K562 (cell line): Measurements from ENCODE around the gene HNMT. TPM values are rescaled to one million over a fixed set of nuclear protein-coding genes. Genes with fewer than 3 reads are reported as not detected.

Experiments used
- ATAC-seq: fragments of 200-7000 bp; cut with Tn5 transposase; 3 replicates; pipeline ENCODE4 v1.9.1; 2020; ENCODE audit warnings: moderate library complexity
- BruUV-seq: library from RNA; stranded (reverse); fragments of 400-500 nt; replicated peaks from 2 replicates; lab custom pipeline; 2021; lab: Mats Ljungman, UMichigan
- CTCF ChIA-PET: fragments of 300-600 bp; formaldehyde crosslinking; extraction: SDS; loops from one replicate; lab custom pipeline; 2021; ENCODE audit warnings: low intra/inter-chr PET ratio; lab: Yijun Ruan, JAX
- POLR2A ChIA-PET: fragments of 300-600, 350-650 bp; sonication (Branson Sonifier 250); formaldehyde crosslinking; extraction: SDS; loops from one replicate; lab custom pipeline; 2021; ENCODE audit warnings: antibody characterized with exemption, inconsistent platforms; lab: Yijun Ruan, JAX
- DNase-seq, 4 experiments: peaks; one replicate each; pipeline versions ENCODE4 v3.0.0 to v3.0.0-alpha.2; 2011 to 2018; ENCODE audit warnings: low spot score in 3 of 4, mixed read lengths in 3 of 4; ENCODE audit errors: extremely low read depth in 1 of 4
- FAIRE-seq: peaks from 2 replicates; lab custom pipeline; 2011; peaks lifted over from hg19 to GRCh38; lab: Jason Lieb, UNC
- H2AFZ ChIP-seq: 2 replicates; pipeline ENCODE4 v1.6.0; 2011; ENCODE audit warnings: low read depth, low read length, control low read depth, inconsistent platforms
- H3K27ac ChIP-seq: fragments of 200-600 bp; 3 replicates; pipeline ENCODE4 v1.8.0; 2011; ENCODE audit warnings: low read depth, mild to moderate bottlenecking, control low read depth, inconsistent platforms, low read length, moderate library complexity, mixed read lengths; ENCODE audit errors: extremely low read depth
- H3K27me3 ChIP-seq, 2 experiments: fragments of 300-600 bp in 1 of 2; 2 replicates in 1 of 2; 3 replicates in 1 of 2; pipeline versions ENCODE4 v1.6.0 to v1.8.0; 2011; ENCODE audit warnings: inconsistent platforms in 2 of 2, low read length in 2 of 2, mild to moderate bottlenecking in 1 of 2, mixed read lengths in 1 of 2, moderate library complexity in 1 of 2; ENCODE audit not compliant: control insufficient read depth in 2 of 2, insufficient read depth in 2 of 2
- H3K36me3 ChIP-seq: fragments of 300-600 bp; 3 replicates; pipeline ENCODE4 v1.8.0; 2011; ENCODE audit warnings: mild to moderate bottlenecking, low read length, inconsistent platforms; ENCODE audit not compliant: control insufficient read depth, insufficient read depth
- H3K4me1 ChIP-seq, 2 experiments: fragments of 200-600 bp in 1 of 2; replicated peaks in 1 of 2; 2 replicates in 1 of 2; 3 replicates in 1 of 2; pipeline versions ENCODE4 v1.5.1 to v1.8.0; 2011; ENCODE audit warnings: inconsistent platforms in 2 of 2, low read length in 2 of 2, mild to moderate bottlenecking in 1 of 2, mixed read lengths in 1 of 2, moderate library complexity in 1 of 2; ENCODE audit not compliant: control insufficient read depth in 2 of 2, insufficient read depth in 2 of 2
- H3K4me2 ChIP-seq: 2 replicates; pipeline ENCODE4 v1.6.1; 2011; ENCODE audit warnings: low read length, control low read depth, inconsistent platforms, mixed read lengths; ENCODE audit not compliant: insufficient read depth
- H3K4me3 ChIP-seq: fragments of 200-600 bp; sonication (generic), shearing (Covaris generic); 2 replicates; pipeline ENCODE4 v1.5.1; 2016; ENCODE audit warnings: control low read depth, inconsistent platforms
- H3K79me2 ChIP-seq: fragments of 200-600 bp; 3 replicates; pipeline ENCODE4 v1.8.0; 2011; ENCODE audit warnings: low read length, inconsistent platforms; ENCODE audit not compliant: control insufficient read depth, insufficient read depth
- H3K9ac ChIP-seq, 2 experiments: 2 replicates each; pipeline versions ENCODE4 v1.6.0 to v1.6.1; 2011; ENCODE audit warnings: low read depth in 2 of 2, low read length in 2 of 2, control low read depth in 1 of 2, inconsistent platforms in 1 of 2, mild to moderate bottlenecking in 1 of 2, mixed read lengths in 1 of 2; ENCODE audit not compliant: insufficient read depth in 1 of 2
- H3K9me1 ChIP-seq: one replicate; pipeline ENCODE4 v1.6.0; 2011; ENCODE audit warnings: inconsistent platforms, mild to moderate bottlenecking, low read length, moderate library complexity; ENCODE audit not compliant: control insufficient read depth, insufficient read depth
- H3K9me3 ChIP-seq: replicated peaks from 2 replicates; pipeline ENCODE4 v1.5.1; 2011; ENCODE audit warnings: low read depth, low read length, inconsistent platforms; ENCODE audit not compliant: control insufficient read depth, insufficient read depth
- H4K20me1 ChIP-seq: replicated peaks from 2 replicates; pipeline ENCODE4 v1.6.1; 2011; ENCODE audit warnings: low read length, inconsistent platforms, mixed read lengths; ENCODE audit not compliant: control insufficient read depth, insufficient read depth
- JUNB ChIP-seq: fragments of 450-650 bp; formaldehyde crosslinking; conservative IDR thresholded peaks from 2 replicates; pipeline ENCODE4 v1.4.0; 2020; ENCODE audit warnings: mild to moderate bottlenecking
- MEF2A ChIP-seq: IDR thresholded peaks from 2 replicates; pipeline ENCODE4 v1.6.1; 2011; ENCODE audit warnings: low read depth, mild to moderate bottlenecking, low read length, moderate library complexity; ENCODE audit not compliant: control insufficient read depth
- RBM22 ChIP-seq: fragments of 200-400 bp; formaldehyde crosslinking; IDR thresholded peaks from 2 replicates; pipeline ENCODE4 v1.6.1; 2018; ENCODE audit warnings: low read length, low read depth; ENCODE audit not compliant: poor library complexity, severe bottlenecking
- XRCC4 ChIP-seq: IDR thresholded peaks from one replicate; pipeline ENCODE4 v1.6.1; 2011; ENCODE audit not compliant: insufficient read depth, insufficient read length; ENCODE audit errors: extremely low read depth
- ZNF197 ChIP-seq: fragments of 200-800 bp; sonication (Bioruptor generic); IDR thresholded peaks from 2 replicates; pipeline ENCODE4 v1.6.1; 2016; ENCODE audit warnings: low read depth, missing genetic modification characterization, missing compliant biosample characterization
- WGBS: fragments of 100-300 bp; shearing (Covaris generic); methylation state at CpG from one replicate; pipeline ENCODE4 v1.1.6; 2016; ENCODE audit warnings: low coverage, mixed read lengths; ENCODE audit not compliant: insufficient coverage; ENCODE audit errors: missing lambda C conversion rate; 5-methylcytosine and 5-hydroxymethylcytosine counted together
- in situ Hi-C: fragments of 300-500 bp; cut with MboI; formaldehyde crosslinking; loops from 4 replicates; pipeline ENCODE4 v1.15.0; 2018; ENCODE audit warnings: inconsistent platforms, mixed read lengths
- intact Hi-C: fragments of 100-400 bp; cut with micrococcal nuclease; formaldehyde crosslinking; loops from 2 replicates; pipeline ENCODE4 v1.14.2; 2022
- polyA plus RNA-seq, 8 experiments: library from polyadenylated mRNA; depleted of rRNA in 4 of 8; stranded (reverse) in 5 of 8; unstranded in 3 of 8; fragments of >200 nt; fragmentation: Nextera tagmentation in 2 of 8; fragmentation: Illumina TruSeq in 1 of 8; extraction: Ambion mirVana in 2 of 8; extraction: Trizol in 1 of 8; gene quantifications; 2 replicates each; pipeline versions ENCODE4 v1.2.1 to v1.2.3, GENCODE V29; 2011 to 2014; ENCODE audit warnings: inconsistent platforms in 1 of 8, missing spikeins in 1 of 8
- total RNA-seq, 7 experiments: library from RNA; depleted of rRNA in 6 of 7; stranded (reverse); fragments of >200 nt in 6 of 7; fragmentation: Illumina TruSeq in 2 of 7; extraction: Trizol in 2 of 7; gene quantifications; 2 replicates each; pipeline versions ENCODE4 v1.2.1 to v1.2.3, GENCODE V29; 2011 to 2021; ENCODE audit warnings: low replicate concordance in 1 of 7
- TF ChIP-seq, protein P1 (sequence below): fragments of 450-650 bp; IDR thresholded peaks from 2 replicates; pipeline ENCODE4 v1.6.1; 2018; ENCODE audit not compliant: partially characterized antibody
- TF ChIP-seq, protein P2 (sequence below): fragments of 450-650 bp; IDR thresholded peaks from 2 replicates; pipeline ENCODE4 v1.6.1; 2016; ENCODE audit warnings: borderline replicate concordance

Gene HNMT
- total and polyA plus RNA-seq, 9 of the 15 experiments (the other 6 are each of a cell fraction or from before 2014, with no cell fraction given), result 3.1 to 10.9 (median 5.3) TPM

DNA sequence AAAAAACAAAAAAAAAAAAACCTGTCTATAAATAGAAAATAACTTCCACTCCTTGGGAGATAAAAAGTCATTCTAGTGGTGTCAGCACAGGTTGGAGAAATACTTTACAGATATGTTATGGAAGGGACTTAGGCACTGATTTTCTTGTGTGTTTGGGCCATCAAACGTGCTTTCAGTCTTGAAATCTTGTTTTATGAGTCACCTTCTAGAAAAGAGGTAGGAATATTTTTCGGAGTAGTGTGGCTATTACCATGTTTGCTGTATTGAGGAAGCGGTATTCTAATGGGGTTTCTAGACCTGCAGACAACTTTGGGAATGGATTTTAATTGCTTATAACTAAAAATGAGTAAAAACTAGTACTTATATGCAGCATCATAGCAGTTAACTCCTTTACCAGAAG is 12.0 kb downstream of the HNMT start:
- H3K4me2 ChIP-seq, result no peak overlapping the region
- TF ChIP-seq XRCC4 (no peak), JUNB (CRISPR knock-in tag) (no peak), MEF2A (peak; percentile 30; the same call in 1 of the 2 replicates), RBM22 (no peak), ZNF197 (no peak)
- TF ChIP-seq, protein P1, sequence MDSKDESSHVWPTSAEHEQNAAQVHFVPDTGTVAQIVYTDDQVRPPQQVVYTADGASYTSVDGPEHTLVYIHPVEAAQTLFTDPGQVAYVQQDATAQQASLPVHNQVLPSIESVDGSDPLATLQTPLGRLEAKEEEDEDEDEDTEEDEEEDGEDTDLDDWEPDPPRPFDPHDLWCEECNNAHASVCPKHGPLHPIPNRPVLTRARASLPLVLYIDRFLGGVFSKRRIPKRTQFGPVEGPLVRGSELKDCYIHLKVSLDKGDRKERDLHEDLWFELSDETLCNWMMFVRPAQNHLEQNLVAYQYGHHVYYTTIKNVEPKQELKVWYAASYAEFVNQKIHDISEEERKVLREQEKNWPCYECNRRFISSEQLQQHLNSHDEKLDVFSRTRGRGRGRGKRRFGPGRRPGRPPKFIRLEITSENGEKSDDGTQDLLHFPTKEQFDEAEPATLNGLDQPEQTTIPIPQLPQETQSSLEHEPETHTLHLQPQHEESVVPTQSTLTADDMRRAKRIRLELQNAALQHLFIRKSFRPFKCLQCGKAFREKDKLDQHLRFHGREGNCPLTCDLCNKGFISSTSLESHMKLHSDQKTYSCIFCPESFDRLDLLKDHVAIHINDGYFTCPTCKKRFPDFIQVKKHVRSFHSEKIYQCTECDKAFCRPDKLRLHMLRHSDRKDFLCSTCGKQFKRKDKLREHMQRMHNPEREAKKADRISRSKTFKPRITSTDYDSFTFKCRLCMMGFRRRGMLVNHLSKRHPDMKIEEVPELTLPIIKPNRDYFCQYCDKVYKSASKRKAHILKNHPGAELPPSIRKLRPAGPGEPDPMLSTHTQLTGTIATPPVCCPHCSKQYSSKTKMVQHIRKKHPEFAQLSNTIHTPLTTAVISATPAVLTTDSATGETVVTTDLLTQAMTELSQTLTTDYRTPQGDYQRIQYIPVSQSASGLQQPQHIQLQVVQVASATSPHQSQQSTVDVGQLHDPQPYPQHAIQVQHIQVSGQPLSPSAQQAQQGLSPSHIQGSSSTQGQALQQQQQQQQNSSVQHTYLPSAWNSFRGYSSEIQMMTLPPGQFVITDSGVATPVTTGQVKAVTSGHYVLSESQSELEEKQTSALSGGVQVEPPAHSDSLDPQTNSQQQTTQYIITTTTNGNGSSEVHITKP, result no peak
- TF ChIP-seq, protein P2, sequence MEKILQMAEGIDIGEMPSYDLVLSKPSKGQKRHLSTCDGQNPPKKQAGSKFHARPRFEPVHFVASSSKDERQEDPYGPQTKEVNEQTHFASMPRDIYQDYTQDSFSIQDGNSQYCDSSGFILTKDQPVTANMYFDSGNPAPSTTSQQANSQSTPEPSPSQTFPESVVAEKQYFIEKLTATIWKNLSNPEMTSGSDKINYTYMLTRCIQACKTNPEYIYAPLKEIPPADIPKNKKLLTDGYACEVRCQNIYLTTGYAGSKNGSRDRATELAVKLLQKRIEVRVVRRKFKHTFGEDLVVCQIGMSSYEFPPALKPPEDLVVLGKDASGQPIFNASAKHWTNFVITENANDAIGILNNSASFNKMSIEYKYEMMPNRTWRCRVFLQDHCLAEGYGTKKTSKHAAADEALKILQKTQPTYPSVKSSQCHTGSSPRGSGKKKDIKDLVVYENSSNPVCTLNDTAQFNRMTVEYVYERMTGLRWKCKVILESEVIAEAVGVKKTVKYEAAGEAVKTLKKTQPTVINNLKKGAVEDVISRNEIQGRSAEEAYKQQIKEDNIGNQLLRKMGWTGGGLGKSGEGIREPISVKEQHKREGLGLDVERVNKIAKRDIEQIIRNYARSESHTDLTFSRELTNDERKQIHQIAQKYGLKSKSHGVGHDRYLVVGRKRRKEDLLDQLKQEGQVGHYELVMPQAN, result no peak
- H3K36me3 ChIP-seq, result no peaks in the 10 kb centered on the region
- no peak overlapping the region for H2AFZ ChIP-seq
- H3K27me3 ChIP-seq, result no peaks in the 10 kb centered on the region
- no peaks in the 10 kb centered on the region for H3K9me1 ChIP-seq
- ChIA-PET POLR2A (no interaction called here), CTCF (no interaction called here)
- no peak overlapping the region for H3K9ac ChIP-seq
- no peak overlapping the region for H3K27ac ChIP-seq
- H3K9me3 ChIP-seq, result no peaks in the 10 kb centered on the region
- WGBS, result 58% methylated on average over 3 of the region's 3 CpGs
- intact Hi-C loops (no loop called here), in situ Hi-C loops (no loop called here)
- peaks cover 0 to 5% of the 10 kb centered on the region in 2 experiments; a peak in 2 of 5 replicates for H3K4me1 ChIP-seq
- H3K79me2 ChIP-seq, result no peaks in the 10 kb centered on the region
- DNase-seq (no peak), ATAC-seq (no peak), FAIRE-seq (peak; percentile 29)
- no TSS peak for BruUV-seq
- H4K20me1 ChIP-seq, result no peaks in the 10 kb centered on the region
- no peak overlapping the region for H3K4me3 ChIP-seq
